K562 (cell line): ENCODE results near the gene IPCEF1.
"Not testable (repeated sequence)": the region's sequence is repeated elsewhere in the genome, so short reads cannot be mapped to it uniquely, and the experiment has no call there.

Experiments used
- NCOA2 ChIP-seq, 2 experiments: fragments of 450-650 bp; IDR thresholded peaks; 2 replicates each; pipeline ENCODE4 v1.6.1; 2018; ENCODE audit warnings: mild to moderate bottlenecking in 2 of 2, moderate library complexity in 1 of 2; ENCODE audit not compliant: partially characterized antibody in 2 of 2
- SMARCB1 ChIP-seq: IDR thresholded peaks from 2 replicates; pipeline ENCODE4 v1.6.1; 2011; ENCODE audit warnings: improper control_type of control experiment, low read depth; ENCODE audit not compliant: insufficient read length
- TF ChIP-seq, protein P1 (sequence below): fragments of 450-650 bp; IDR thresholded peaks from 2 replicates; pipeline ENCODE4 v1.6.1; 2016; ENCODE audit warnings: missing biosample characterization, missing genetic modification characterization
- TF ChIP-seq, protein P2 (sequence below): sonication (generic); formaldehyde crosslinking; IDR thresholded peaks from 2 replicates; pipeline ENCODE4 v1.8.1; 2022; ENCODE audit warnings: missing genetic modification reagents

DNA sequence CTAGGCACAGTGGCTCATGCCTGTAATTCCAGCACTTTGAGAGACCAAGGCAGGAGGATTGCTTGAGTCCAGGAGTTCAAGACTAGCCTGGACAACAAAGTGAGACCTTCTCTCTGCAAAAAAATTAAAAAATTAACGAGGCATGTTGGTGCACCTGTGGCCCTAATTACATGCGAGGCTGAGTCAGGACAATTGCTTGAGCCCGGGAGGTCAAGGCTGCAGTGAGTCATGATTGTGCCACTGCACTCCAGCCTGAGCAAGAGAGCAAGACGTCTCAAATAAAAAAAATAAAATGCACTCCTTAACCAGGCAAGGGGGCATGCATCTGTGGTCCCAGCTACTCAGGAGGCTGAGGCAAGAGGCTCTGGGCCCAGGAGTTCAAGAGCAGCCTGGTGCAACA lies 53.0 kb downstream of the IPCEF1 start:
- TF ChIP-seq, protein P1, sequence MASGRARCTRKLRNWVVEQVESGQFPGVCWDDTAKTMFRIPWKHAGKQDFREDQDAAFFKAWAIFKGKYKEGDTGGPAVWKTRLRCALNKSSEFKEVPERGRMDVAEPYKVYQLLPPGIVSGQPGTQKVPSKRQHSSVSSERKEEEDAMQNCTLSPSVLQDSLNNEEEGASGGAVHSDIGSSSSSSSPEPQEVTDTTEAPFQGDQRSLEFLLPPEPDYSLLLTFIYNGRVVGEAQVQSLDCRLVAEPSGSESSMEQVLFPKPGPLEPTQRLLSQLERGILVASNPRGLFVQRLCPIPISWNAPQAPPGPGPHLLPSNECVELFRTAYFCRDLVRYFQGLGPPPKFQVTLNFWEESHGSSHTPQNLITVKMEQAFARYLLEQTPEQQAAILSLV (tag) = not testable (repeated sequence)
- TF ChIP-seq SMARCB1; NCOA2 (IDR thresholded peaks at IDR 0.05; ENCODE audit: partially characterized antibody in 2 of 2): not testable (repeated sequence)
- TF ChIP-seq, protein P2, sequence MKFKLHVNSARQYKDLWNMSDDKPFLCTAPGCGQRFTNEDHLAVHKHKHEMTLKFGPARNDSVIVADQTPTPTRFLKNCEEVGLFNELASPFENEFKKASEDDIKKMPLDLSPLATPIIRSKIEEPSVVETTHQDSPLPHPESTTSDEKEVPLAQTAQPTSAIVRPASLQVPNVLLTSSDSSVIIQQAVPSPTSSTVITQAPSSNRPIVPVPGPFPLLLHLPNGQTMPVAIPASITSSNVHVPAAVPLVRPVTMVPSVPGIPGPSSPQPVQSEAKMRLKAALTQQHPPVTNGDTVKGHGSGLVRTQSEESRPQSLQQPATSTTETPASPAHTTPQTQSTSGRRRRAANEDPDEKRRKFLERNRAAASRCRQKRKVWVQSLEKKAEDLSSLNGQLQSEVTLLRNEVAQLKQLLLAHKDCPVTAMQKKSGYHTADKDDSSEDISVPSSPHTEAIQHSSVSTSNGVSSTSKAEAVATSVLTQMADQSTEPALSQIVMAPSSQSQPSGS (CRISPR knock-in tag) = not testable (repeated sequence)
